ENCODE results near the gene GABPA. TPM values are rescaled to one million over a fixed set of nuclear protein-coding genes. Genes with fewer than 3 reads are reported as not detected.
"Not testable (repeated sequence)": the region's sequence is repeated elsewhere in the genome, so short reads cannot be mapped to it uniquely, and the experiment has no call there.

Gene GABPA
- total and polyA plus RNA-seq, 2 donors (not counting 1 experiment from before 2014, with no cell fraction given) = 10.3 to 29.7 TPM

- no peaks in the 10 kb centered on the region for H3K27me3 ChIP-seq (replicated peaks in 1 of 4; ENCODE audit: control extremely low read depth in 1 of 4, control insufficient read depth in 3 of 4, insufficient read depth in 4 of 4, low read length in 3 of 4)
- TF ChIP-seq CTCF (IDR thresholded peaks at IDR 0.05) (no peak), EZH2 (IDR thresholded peaks at IDR 0.05; ENCODE audit: borderline replicate concordance, insufficient read depth, low read depth, low read length, poor library complexity, severe bottlenecking) (no peak)
- peak overlapping the region; percentile 56 for H3K27ac Mint-ChIP-seq
- H3K27me3 Mint-ChIP-seq = no peaks in the 10 kb centered on the region
- WGBS (ENCODE audit: insufficient coverage) = 0% methylated on average over 1 of the region's 2 CpGs
- no peaks in the 10 kb centered on the region for H3K9me3 ChIP-seq (ENCODE audit: control extremely low read depth in 1 of 3, control insufficient read depth in 2 of 3, insufficient read depth in 1 of 3, low read length in 2 of 3)
- ATAC-seq (ENCODE audit: low read depth) (no peak), DNase-seq (no peak)
- no peaks in the 10 kb centered on the region for H3K79me2 ChIP-seq (ENCODE audit: control insufficient read depth, insufficient read depth, low read length)
- H3K4me1 Mint-ChIP-seq = peaks cover 8% of the 10 kb centered on the region
- H4K20me1 ChIP-seq (ENCODE audit: control insufficient read depth, insufficient read depth, low read length, poor library complexity, severe bottlenecking) = no peaks in the 10 kb centered on the region
- H3K27ac ChIP-seq (ENCODE audit: low read length in 2 of 2) = peak overlapping the region in 1 of 2 donors; percentile 74
- no peak overlapping the region for H2AFZ ChIP-seq (ENCODE audit: insufficient read depth, low read depth, low read length, poor library complexity, severe bottlenecking)
- H3K4me2 ChIP-seq (replicated peaks; ENCODE audit: low read depth, low read length, poor library complexity, severe bottlenecking) = peak overlapping the region; percentile 52
- peak overlapping the region; percentile 18 for H3K4me3 Mint-ChIP-seq
- POLR2A ChIA-PET = no interaction called here
- intact Hi-C loops (cut with micrococcal nuclease) = no loop called here
- no peaks in the 10 kb centered on the region for H3K9me3 Mint-ChIP-seq (ENCODE audit: insufficient read depth)
- peak overlapping the region; percentile 25 for H3K9ac ChIP-seq (ENCODE audit: low read length)
- peaks cover 4 to 8% of the 10 kb centered on the region in 2 donors for H3K4me1 ChIP-seq (ENCODE audit: control insufficient read depth in 2 of 2, insufficient read depth in 2 of 2, low read length in 2 of 2)
- CTCF ChIA-PET = no interaction called here
- H3K4me3 ChIP-seq (ENCODE audit: control extremely low read depth in 1 of 5, extremely low read depth in 1 of 5, insufficient read depth in 1 of 5, low read depth in 2 of 5, low read length in 4 of 5) = no peak overlapping the region
- peaks cover 0 to 7% of the 10 kb centered on the region in 2 experiments for H3K36me3 ChIP-seq (replicated peaks in 1 of 2; ENCODE audit: control extremely low read depth in 1 of 2, control insufficient read depth in 1 of 2, extremely low read depth in 1 of 2, insufficient read depth in 2 of 2, low read length in 1 of 2)
Observed at GRCh38 chr21:25772686-25773085, 37.9 kb downstream of the GABPA start.

GRCh38 chr21:25776440-25776839 is 41.7 kb downstream of the GABPA start:
- ChIA-PET CTCF (no interaction called here), POLR2A (no interaction called here)
- Histone ChIP-seq H3K9ac (ENCODE audit: low read length) (no peak overlapping the region), H3K36me3 (replicated peaks in 1 of 2; ENCODE audit: control extremely low read depth in 1 of 2, control insufficient read depth in 1 of 2, extremely low read depth in 1 of 2, insufficient read depth in 2 of 2, low read length in 1 of 2) (no peaks in the 10 kb centered on the region), H3K4me2 (replicated peaks; ENCODE audit: low read depth, low read length, poor library complexity, severe bottlenecking) (no peak overlapping the region), H2AFZ (ENCODE audit: insufficient read depth, low read depth, low read length, poor library complexity, severe bottlenecking) (no peak overlapping the region), H3K4me1 (ENCODE audit: control insufficient read depth in 2 of 2, insufficient read depth in 2 of 2, low read length in 2 of 2) (peaks cover 4 to 8% of the 10 kb centered on the region in 2 donors), H3K4me3 (ENCODE audit: control extremely low read depth in 1 of 5, extremely low read depth in 1 of 5, insufficient read depth in 1 of 5, low read depth in 2 of 5, low read length in 4 of 5) (no peak overlapping the region), H3K79me2 (ENCODE audit: control insufficient read depth, insufficient read depth, low read length) (no peaks in the 10 kb centered on the region), H3K9me3 (ENCODE audit: control extremely low read depth in 1 of 3, control insufficient read depth in 2 of 3, insufficient read depth in 1 of 3, low read length in 2 of 3) (peaks cover 0 to 11% (median 0%) of the 10 kb centered on the region in 3 donors), H4K20me1 (ENCODE audit: control insufficient read depth, insufficient read depth, low read length, poor library complexity, severe bottlenecking) (no peaks in the 10 kb centered on the region), H3K27ac (ENCODE audit: low read length in 2 of 2) (no peak overlapping the region), H3K27me3 (replicated peaks in 1 of 4; ENCODE audit: control extremely low read depth in 1 of 4, control insufficient read depth in 3 of 4, insufficient read depth in 4 of 4, low read length in 3 of 4) (no peaks in the 10 kb centered on the region)
- WGBS (ENCODE audit: insufficient coverage) = no CpG with 5 or more reads among the region's 4 CpGs
- intact Hi-C loops (cut with micrococcal nuclease) = no loop called here
- H3K4me3 Mint-ChIP-seq = no peak overlapping the region
- peaks cover 8% of the 10 kb centered on the region for H3K4me1 Mint-ChIP-seq
- ATAC-seq (ENCODE audit: low read depth) (no peak), DNase-seq (no peak)
- no peaks in the 10 kb centered on the region for H3K9me3 Mint-ChIP-seq (ENCODE audit: insufficient read depth)
- no peak for TF ChIP-seq EZH2 (IDR thresholded peaks at IDR 0.05; ENCODE audit: borderline replicate concordance, insufficient read depth, low read depth, low read length, poor library complexity, severe bottlenecking)
- TF ChIP-seq CTCF (IDR thresholded peaks at IDR 0.05) = no peak
- peaks cover 2% of the 10 kb centered on the region for H3K27me3 Mint-ChIP-seq
- H3K27ac Mint-ChIP-seq = no peak overlapping the region

- H3K79me2 ChIP-seq (ENCODE audit: control insufficient read depth, insufficient read depth, low read length); H3K4me1 ChIP-seq (ENCODE audit: control insufficient read depth in 2 of 2, insufficient read depth in 2 of 2, low read length in 2 of 2); H3K4me3 ChIP-seq (ENCODE audit: control extremely low read depth in 1 of 5, extremely low read depth in 1 of 5, insufficient read depth in 1 of 5, low read depth in 2 of 5, low read length in 4 of 5); H3K4me3 Mint-ChIP-seq; DNase-seq; POLR2A ChIA-PET; H3K9ac ChIP-seq (ENCODE audit: low read length); H4K20me1 ChIP-seq (ENCODE audit: control insufficient read depth, insufficient read depth, low read length, poor library complexity, severe bottlenecking); H3K9me3 Mint-ChIP-seq (ENCODE audit: insufficient read depth); H3K36me3 ChIP-seq (replicated peaks in 1 of 2; ENCODE audit: control extremely low read depth in 1 of 2, control insufficient read depth in 1 of 2, extremely low read depth in 1 of 2, insufficient read depth in 2 of 2, low read length in 1 of 2); H3K27ac Mint-ChIP-seq; H2AFZ ChIP-seq (ENCODE audit: insufficient read depth, low read depth, low read length, poor library complexity, severe bottlenecking); H3K4me1 Mint-ChIP-seq; intact Hi-C loops (cut with micrococcal nuclease); ATAC-seq (ENCODE audit: low read depth); H3K4me2 ChIP-seq (replicated peaks; ENCODE audit: low read depth, low read length, poor library complexity, severe bottlenecking); H3K27me3 ChIP-seq (replicated peaks in 1 of 4; ENCODE audit: control extremely low read depth in 1 of 4, control insufficient read depth in 3 of 4, insufficient read depth in 4 of 4, low read length in 3 of 4); H3K27me3 Mint-ChIP-seq; H3K27ac ChIP-seq (ENCODE audit: low read length in 2 of 2): not testable (repeated sequence)
- peaks cover 0 to 11% (median 0%) of the 10 kb centered on the region in 3 donors for H3K9me3 ChIP-seq (ENCODE audit: control extremely low read depth in 1 of 3, control insufficient read depth in 2 of 3, insufficient read depth in 1 of 3, low read length in 2 of 3)
- CTCF ChIA-PET = interaction anchor here (1.4 kb wide), 1 partner anchor 20 kb away, joined by 4 read pairs; no protein-coding TSS in a partner anchor
- WGBS (ENCODE audit: insufficient coverage) = 96% methylated on average over 50 of the region's 52 CpGs
Observed at GRCh38 chr21:25778126-25778875, 43.5 kb downstream of the GABPA start.

Data from B cell (primary cell).